GM23338 (cell line): ENCODE measurements around the gene AGPAT3. TPM values are rescaled to one million over a fixed set of nuclear protein-coding genes. Genes with fewer than 3 reads are reported as not detected.

Source experiments
- ATAC-seq: fragments of 200-7000 bp; cut with Tn5 transposase; 3 replicates; pipeline ENCODE4 v1.9.1; 2020
- DNase-seq: peaks from one replicate; pipeline ENCODE4 v3.0.0-alpha.2; 2015; ENCODE audit warnings: low spot score
- H2AFZ ChIP-seq: fragments of 200-600 bp; sonication (generic); 2 replicates; pipeline ENCODE4 v1.8.0; 2016; ENCODE audit warnings: antibody characterized with exemption, mild to moderate bottlenecking, moderate library complexity
- H3F3A ChIP-seq: fragments of 200-600 bp; sonication (generic); replicated peaks from 2 replicates; pipeline ENCODE4 v1.8.0; 2017; ENCODE audit warnings: antibody characterized with exemption, mixed run types, low read depth
- H3K27ac ChIP-seq: fragments of 200-600 bp; sonication (generic); 2 replicates; pipeline ENCODE4 v1.6.1; 2016; ENCODE audit warnings: low read depth
- H3K27me3 ChIP-seq: fragments of 200-600 bp; sonication (generic); 2 replicates; pipeline ENCODE4 v1.8.0; 2016; ENCODE audit warnings: mild to moderate bottlenecking, mixed run types, moderate library complexity; ENCODE audit not compliant: insufficient read depth
- H3K36me3 ChIP-seq: fragments of 200-600 bp; sonication (generic); 2 replicates; pipeline ENCODE4 v1.8.0; 2016; ENCODE audit warnings: mild to moderate bottlenecking; ENCODE audit not compliant: insufficient read depth
- H3K4me1 ChIP-seq: fragments of 200-600 bp; sonication (generic); 2 replicates; pipeline ENCODE4 v1.8.0; 2016; ENCODE audit warnings: mild to moderate bottlenecking, moderate library complexity; ENCODE audit not compliant: insufficient read depth
- H3K4me2 ChIP-seq: fragments of 200-600 bp; sonication (generic); 2 replicates; pipeline ENCODE4 v1.7.1; 2017; ENCODE audit warnings: mixed run types
- H3K4me3 ChIP-seq: fragments of 200-600 bp; sonication (generic); 2 replicates; pipeline ENCODE4 v1.6.1; 2016; ENCODE audit warnings: mixed run types
- H3K79me2 ChIP-seq: fragments of 200-600 bp; sonication (generic); replicated peaks from 2 replicates; pipeline ENCODE4 v1.8.0; 2017; ENCODE audit warnings: mild to moderate bottlenecking; ENCODE audit not compliant: insufficient read depth
- H3K9me2 ChIP-seq: fragments of 200-600 bp; sonication (generic); 2 replicates; pipeline ENCODE4 v1.8.0; 2017; ENCODE audit not compliant: insufficient read depth
- H4K20me1 ChIP-seq: fragments of 200-600 bp; sonication (generic); replicated peaks from 2 replicates; pipeline ENCODE4 v1.8.0; 2017; ENCODE audit warnings: mild to moderate bottlenecking; ENCODE audit not compliant: insufficient read depth
- H3K27ac Mint-ChIP-seq: 2 replicates; pipeline ENCODE4 v1.8.0; 2020; ENCODE audit warnings: inconsistent platforms, mild to moderate bottlenecking, moderate library complexity, mixed read lengths
- H3K27me3 Mint-ChIP-seq: 3 replicates; pipeline ENCODE4 v1.8.0; 2022; ENCODE audit warnings: low read depth, mild to moderate bottlenecking, moderate library complexity, mixed read lengths, inconsistent platforms; ENCODE audit not compliant: insufficient read depth, poor library complexity
- H3K36me3 Mint-ChIP-seq: 3 replicates; pipeline ENCODE4 v1.8.0; 2021; ENCODE audit warnings: low read depth, mild to moderate bottlenecking, inconsistent platforms, moderate library complexity, mixed read lengths
- H3K4me1 Mint-ChIP-seq: 3 replicates; pipeline ENCODE4 v1.8.0; 2020; ENCODE audit warnings: mild to moderate bottlenecking, inconsistent platforms, mixed read lengths
- H3K4me3 Mint-ChIP-seq: 3 replicates; pipeline ENCODE4 v1.8.0; 2021; ENCODE audit warnings: moderate library complexity, mild to moderate bottlenecking, inconsistent platforms, mixed read lengths
- H3K9me3 Mint-ChIP-seq: 3 replicates; pipeline ENCODE4 v1.8.0; 2020; ENCODE audit warnings: moderate library complexity, mild to moderate bottlenecking, inconsistent platforms, mixed read lengths
- CREB1 ChIP-seq: fragments of 250-450 bp; sonication (Bioruptor Pico); IDR thresholded peaks from 2 replicates; pipeline ENCODE4 v1.5.0; 2020; ENCODE audit warnings: low read depth, mild to moderate bottlenecking, moderate library complexity
- CTCF ChIP-seq, 2 experiments: fragments of 200-600 bp in 1 of 2; sonication (generic) in 1 of 2; conservative IDR thresholded peaks; 2 replicates each; pipeline versions ENCODE4 v1.5.1 to v1.6.1; 2016 to 2017; ENCODE audit warnings: antibody characterized with exemption in 2 of 2, low read depth in 2 of 2, mild to moderate bottlenecking in 2 of 2, moderate library complexity in 1 of 2
- EZH2 ChIP-seq: fragments of 200-600 bp; sonication (generic); IDR thresholded peaks from one replicate; pipeline ENCODE4 v1.8.0; 2017; ENCODE audit warnings: antibody characterized with exemption, mild to moderate bottlenecking, low read depth; ENCODE audit not compliant: unreplicated experiment
- EZH2phosphoT487 ChIP-seq: fragments of 200-600 bp; sonication (generic); IDR thresholded peaks from one replicate; pipeline ENCODE4 v1.8.1; 2018; ENCODE audit warnings: antibody characterized with exemption; ENCODE audit not compliant: unreplicated experiment
- JUNB ChIP-seq: IDR thresholded peaks from one replicate; pipeline ENCODE4 v1.6.1; 2016; ENCODE audit warnings: antibody characterized with exemption; ENCODE audit not compliant: unreplicated experiment
- NANOG ChIP-seq: IDR thresholded peaks from 2 replicates; pipeline ENCODE4 v1.6.1; 2016; ENCODE audit warnings: antibody characterized with exemption, borderline replicate concordance
- POLR2AphosphoS5 ChIP-seq: IDR thresholded peaks from 2 replicates; pipeline ENCODE4 v1.6.1; 2016; ENCODE audit warnings: antibody characterized with exemption, low read depth
- STAT1 ChIP-seq: IDR thresholded peaks from one replicate; pipeline ENCODE4 v1.6.1; 2016; ENCODE audit warnings: antibody characterized with exemption; ENCODE audit not compliant: unreplicated experiment
- ZNF114 ChIP-seq: fragments of 250-450 bp; sonication (Bioruptor Pico); IDR thresholded peaks from 2 replicates; pipeline ENCODE4 v1.5.0; 2020; ENCODE audit warnings: mild to moderate bottlenecking, moderate library complexity
- ZNF331 ChIP-seq: fragments of 250-450 bp; sonication (Bioruptor Pico); IDR thresholded peaks from 2 replicates; pipeline ENCODE4 v1.5.0; 2020; ENCODE audit warnings: low read depth, mild to moderate bottlenecking, moderate library complexity
- ZNF462 ChIP-seq: fragments of 250-450 bp; sonication (Bioruptor Pico); IDR thresholded peaks from 2 replicates; pipeline ENCODE4 v1.5.0; 2020; ENCODE audit warnings: mild to moderate bottlenecking, moderate library complexity
- polyA plus RNA-seq: library from polyadenylated mRNA; unstranded; fragments of >200 nt; fragmentation: Nextera tagmentation; extraction: Ambion mirVana; gene quantifications from 2 replicates; pipeline ENCODE4 v1.2.1, GENCODE V29; 2016
- total RNA-seq: library from RNA; depleted of rRNA; stranded (reverse); fragments of >200 nt; shearing (Covaris generic); gene quantifications from 2 replicates; pipeline ENCODE4 v1.2.3, GENCODE V29; 2014
- TF ChIP-seq, protein P1 (sequence below): IDR thresholded peaks from one replicate; pipeline ENCODE4 v1.6.1; 2018; ENCODE audit warnings: antibody characterized with exemption; ENCODE audit not compliant: unreplicated experiment

AGPAT3 gene
- total and polyA plus RNA-seq, 2 experiments from 2014 or later: 2.1 to 6.1 TPM

DNA sequence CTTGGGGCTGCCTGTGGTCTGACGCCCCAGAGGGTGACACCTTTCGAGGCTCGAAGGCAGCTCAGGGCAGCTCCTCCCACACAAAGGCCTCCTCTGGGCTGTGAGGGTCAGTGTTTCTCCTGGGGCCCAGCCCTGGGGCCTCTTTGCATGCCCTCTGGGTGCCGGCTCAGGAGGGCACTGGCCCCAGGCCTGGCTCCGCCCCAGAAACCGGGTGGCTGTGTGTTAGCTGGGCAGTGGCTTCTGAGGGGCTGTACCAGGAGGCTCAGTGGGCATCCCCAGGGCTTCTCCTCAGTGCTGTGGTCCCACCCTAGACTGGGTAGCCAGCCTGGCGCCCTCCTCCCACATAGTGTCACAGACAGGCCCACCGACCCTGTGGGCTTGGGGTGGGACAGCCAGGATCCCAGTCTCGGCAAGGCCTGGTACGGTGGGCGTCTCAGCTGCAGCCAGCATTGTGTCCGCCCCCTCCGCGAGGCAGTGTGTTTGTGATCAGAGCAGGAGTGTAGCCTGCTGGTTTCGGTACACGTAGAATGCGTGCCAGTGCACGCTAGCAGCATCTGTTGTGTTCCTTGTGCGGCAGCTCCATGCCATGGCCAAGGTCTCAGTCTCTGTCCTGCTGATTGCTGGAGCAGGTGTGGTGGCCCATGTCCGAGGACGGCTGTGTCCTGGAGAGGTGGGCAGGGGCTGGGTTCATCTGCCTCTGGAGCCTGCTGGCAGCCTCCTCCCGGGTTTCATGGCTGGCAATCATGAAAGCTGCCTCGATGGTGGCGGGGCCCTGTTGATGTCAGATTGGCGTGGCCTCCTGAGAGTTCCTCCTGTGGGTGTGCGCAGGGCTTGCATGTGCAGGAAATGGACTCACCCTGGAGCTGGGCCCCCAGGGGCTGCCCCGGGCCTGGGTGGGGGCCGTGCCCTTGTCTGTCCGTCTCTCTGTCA is 47.6 kb upstream of the AGPAT3 start (continued):
- TF ChIP-seq, protein P1, sequence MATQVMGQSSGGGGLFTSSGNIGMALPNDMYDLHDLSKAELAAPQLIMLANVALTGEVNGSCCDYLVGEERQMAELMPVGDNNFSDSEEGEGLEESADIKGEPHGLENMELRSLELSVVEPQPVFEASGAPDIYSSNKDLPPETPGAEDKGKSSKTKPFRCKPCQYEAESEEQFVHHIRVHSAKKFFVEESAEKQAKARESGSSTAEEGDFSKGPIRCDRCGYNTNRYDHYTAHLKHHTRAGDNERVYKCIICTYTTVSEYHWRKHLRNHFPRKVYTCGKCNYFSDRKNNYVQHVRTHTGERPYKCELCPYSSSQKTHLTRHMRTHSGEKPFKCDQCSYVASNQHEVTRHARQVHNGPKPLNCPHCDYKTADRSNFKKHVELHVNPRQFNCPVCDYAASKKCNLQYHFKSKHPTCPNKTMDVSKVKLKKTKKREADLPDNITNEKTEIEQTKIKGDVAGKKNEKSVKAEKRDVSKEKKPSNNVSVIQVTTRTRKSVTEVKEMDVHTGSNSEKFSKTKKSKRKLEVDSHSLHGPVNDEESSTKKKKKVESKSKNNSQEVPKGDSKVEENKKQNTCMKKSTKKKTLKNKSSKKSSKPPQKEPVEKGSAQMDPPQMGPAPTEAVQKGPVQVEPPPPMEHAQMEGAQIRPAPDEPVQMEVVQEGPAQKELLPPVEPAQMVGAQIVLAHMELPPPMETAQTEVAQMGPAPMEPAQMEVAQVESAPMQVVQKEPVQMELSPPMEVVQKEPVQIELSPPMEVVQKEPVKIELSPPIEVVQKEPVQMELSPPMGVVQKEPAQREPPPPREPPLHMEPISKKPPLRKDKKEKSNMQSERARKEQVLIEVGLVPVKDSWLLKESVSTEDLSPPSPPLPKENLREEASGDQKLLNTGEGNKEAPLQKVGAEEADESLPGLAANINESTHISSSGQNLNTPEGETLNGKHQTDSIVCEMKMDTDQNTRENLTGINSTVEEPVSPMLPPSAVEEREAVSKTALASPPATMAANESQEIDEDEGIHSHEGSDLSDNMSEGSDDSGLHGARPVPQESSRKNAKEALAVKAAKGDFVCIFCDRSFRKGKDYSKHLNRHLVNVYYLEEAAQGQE: no peak

- H3K4me1 Mint-ChIP-seq: peaks cover 14% of the 10 kb centered on the region
- H4K20me1 ChIP-seq: no peaks in the 10 kb centered on the region
- H3K36me3 ChIP-seq: no peaks in the 10 kb centered on the region
- peaks cover 7% of the 10 kb centered on the region for H3K4me1 ChIP-seq
- no peaks in the 10 kb centered on the region for H3K79me2 ChIP-seq
- no peaks in the 10 kb centered on the region for H3K9me2 ChIP-seq
- H3K4me2 ChIP-seq: no peak overlapping the region
- H3K4me3 Mint-ChIP-seq: no peak overlapping the region; the same call in 2 of the 3 replicates
- H3K36me3 Mint-ChIP-seq: peaks cover 17% of the 10 kb centered on the region
- DNase-seq (no peak), ATAC-seq (no peak)
- H3K27me3 ChIP-seq: no peaks in the 10 kb centered on the region
- no peak overlapping the region for H3K27ac ChIP-seq
- no peak overlapping the region for H3K27ac Mint-ChIP-seq
- no peak overlapping the region for H3K4me3 ChIP-seq
- H2AFZ ChIP-seq: no peak overlapping the region
- peaks cover 26% of the 10 kb centered on the region for H3K9me3 Mint-ChIP-seq
- peaks cover 28% of the 10 kb centered on the region for H3K27me3 Mint-ChIP-seq
- H3F3A ChIP-seq: peaks cover 6% of the 10 kb centered on the region; the same call in 1 of the 2 replicates
- TF ChIP-seq CREB1 (CRISPR knock-in tag): no peak
- no peak for TF ChIP-seq ZNF331 (CRISPR knock-in tag)
- TF ChIP-seq EZH2phosphoT487: no peak
- TF ChIP-seq EZH2: no peak
- TF ChIP-seq ZNF114 (CRISPR knock-in tag): no peak
- TF ChIP-seq JUNB: no peak
- no peak for TF ChIP-seq NANOG
- TF ChIP-seq POLR2AphosphoS5: no peak
- TF ChIP-seq CTCF (conservative IDR thresholded peaks at IDR 0.05; ENCODE audit: low read depth in 2 of 2): no peak
- TF ChIP-seq STAT1: no peak
- no peak for TF ChIP-seq ZNF462 (CRISPR knock-in tag)
Measured at GRCh38 chr21:43818685-43819084, 46.3 kb upstream of the AGPAT3 start.
